Stimulated activated CD4-positive, alpha-beta T cell treated with anti-CD3 and anti-CD28 coated beads, Interleukin-12 subunit alpha, Interleukin-12 subunit beta, amount 100 ng/mL, for 48 hours (primary cell): ENCODE data around the gene SLC9A9.

ENCODE experiments used
- DNase-seq, 3 donors: peaks; one replicate each; pipeline ENCODE4 v3.0.0-alpha.2; 2020; ENCODE audit warnings: low read depth in 2 of 3, low spot score in 1 of 3

SLC9A9 gene

GRCh38 chr3:143265501-143266070, 582.7 kb downstream of the SLC9A9 start:
- no peak for DNase-seq

- DNase-seq = no peak
Measured at GRCh38 chr3:143263852-143264513, 584.3 kb downstream of the SLC9A9 start.

- DNase-seq = no peak
Measured at GRCh38 chr3:143261848-143262247, 586.4 kb downstream of the SLC9A9 start.

GRCh38 chr3:143258692-143259091, 589.6 kb downstream of the SLC9A9 start:
- no peak for DNase-seq

GRCh38 chr3:143256416-143256815, 591.9 kb downstream of the SLC9A9 start:
- no peak for DNase-seq

- no peak for DNase-seq
Measured at GRCh38 chr3:143255739-143256138, 592.5 kb downstream of the SLC9A9 start.

- DNase-seq = no peak
Measured at GRCh38 chr3:143252931-143253330, 595.3 kb downstream of the SLC9A9 start.

- no peak for DNase-seq
Measured at GRCh38 chr3:143249014-143249413, 599.3 kb downstream of the SLC9A9 start.

GRCh38 chr3:143247073-143247472, 601.2 kb downstream of the SLC9A9 start:
- no peak for DNase-seq

- DNase-seq = no peak
Measured at GRCh38 chr3:143245692-143246091, 602.6 kb downstream of the SLC9A9 start.

- no peak for DNase-seq
Measured at GRCh38 chr3:143244516-143245063, 603.7 kb downstream of the SLC9A9 start.

GRCh38 chr3:143243686-143244085, 604.6 kb downstream of the SLC9A9 start:
- no peak for DNase-seq

GRCh38 chr3:143242691-143243090, 605.6 kb downstream of the SLC9A9 start:
- DNase-seq = no peak

GRCh38 chr3:143242101-143242500, 606.2 kb downstream of the SLC9A9 start:
- no peak for DNase-seq

- no peak for DNase-seq
Measured at GRCh38 chr3:143241481-143241951, 606.8 kb downstream of the SLC9A9 start.

GRCh38 chr3:143240886-143241285, 607.4 kb downstream of the SLC9A9 start:
- DNase-seq = no peak

- no peak for DNase-seq
Measured at GRCh38 chr3:143239031-143239430, 609.2 kb downstream of the SLC9A9 start.

GRCh38 chr3:143237077-143237627, 611.1 kb downstream of the SLC9A9 start:
- no peak for DNase-seq

- no peak for DNase-seq
Measured at GRCh38 chr3:143236226-143236964, 611.9 kb downstream of the SLC9A9 start.

- no peak for DNase-seq
Measured at GRCh38 chr3:143235614-143236204, 612.6 kb downstream of the SLC9A9 start.

- DNase-seq = no peak
Measured at GRCh38 chr3:143234526-143234925, 613.7 kb downstream of the SLC9A9 start.
